CD4-positive, alpha-beta T cell (primary cell): ENCODE results near the gene APOB. TPM values are rescaled to one million over a fixed set of nuclear protein-coding genes. Genes with fewer than 3 reads are reported as not detected.

ENCODE experiments used
- ATAC-seq: fragments of 200-7000 bp; cut with Tn5 transposase; one replicate; pipeline ENCODE4 v1.10.0; 2022; ENCODE audit warnings: mild to moderate bottlenecking; ENCODE audit not compliant: poor library complexity
- CTCF ChIA-PET: fragments of 350-600 bp; sonication (Branson Sonifier 250); formaldehyde crosslinking; loops from one replicate; lab custom pipeline; 2021; ENCODE audit warnings: antibody characterized with exemption, inconsistent platforms; lab: Charles Lee
- POLR2A ChIA-PET: fragments of 350-600 bp; sonication (Branson Sonifier 250); formaldehyde crosslinking; loops from one replicate; lab custom pipeline; 2021; ENCODE audit warnings: antibody characterized with exemption, inconsistent platforms; lab: Charles Lee
- DNase-seq, 14 experiments: peaks; one replicate each; pipeline ENCODE4 v3.0.0-alpha.2; 2013 to 2020; ENCODE audit warnings: mixed read lengths in 2 of 14
- H3K27ac ChIP-seq, 2 donors: one replicate each; pipeline versions ENCODE4 v1.5.1 to v1.7.0; 2013; ENCODE audit warnings: low read length in 2 of 2, low read depth in 1 of 2, mild to moderate bottlenecking in 1 of 2
- H3K27me3 ChIP-seq, 2 experiments: 1 replicate in 1 of 2; 2 replicates in 1 of 2; pipeline versions ENCODE4 v1.6.1 to v1.7.0; 2013; ENCODE audit warnings: low read length in 2 of 2, control low read depth in 1 of 2, mild to moderate bottlenecking in 1 of 2, moderate library complexity in 1 of 2; ENCODE audit not compliant: insufficient read depth in 2 of 2, control insufficient read depth in 1 of 2
- H3K36me3 ChIP-seq: one replicate; pipeline ENCODE4 v1.6.1; 2013; ENCODE audit warnings: low read length, control low read depth; ENCODE audit not compliant: insufficient read depth
- H3K4me1 ChIP-seq: one replicate; pipeline ENCODE4 v1.6.1; 2013; ENCODE audit warnings: low read length, control low read depth; ENCODE audit not compliant: insufficient read depth
- H3K4me3 ChIP-seq: one replicate; pipeline ENCODE4 v1.5.1; 2013; ENCODE audit warnings: mild to moderate bottlenecking, low read length, moderate library complexity
- H3K9me3 ChIP-seq, 2 experiments: 1 replicate in 1 of 2; 2 replicates in 1 of 2; pipeline versions ENCODE4 v1.6.1 to v1.7.0; 2013; ENCODE audit warnings: low read length in 2 of 2, mild to moderate bottlenecking in 2 of 2, control low read depth in 1 of 2, moderate library complexity in 1 of 2; ENCODE audit not compliant: control insufficient read depth in 1 of 2, insufficient read depth in 1 of 2
- H3K27ac Mint-ChIP-seq: one replicate; pipeline ENCODE4 v1.8.0; 2020; ENCODE audit warnings: mixed read lengths
- H3K27me3 Mint-ChIP-seq: one replicate; pipeline ENCODE4 v1.8.0; 2021; ENCODE audit warnings: mixed read lengths
- H3K36me3 Mint-ChIP-seq: one replicate; pipeline ENCODE4 v1.8.0; 2021; ENCODE audit warnings: low read depth, mixed read lengths
- H3K4me1 Mint-ChIP-seq: one replicate; pipeline ENCODE4 v1.8.0; 2021; ENCODE audit warnings: low read depth, mixed read lengths
- H3K4me3 Mint-ChIP-seq: one replicate; pipeline ENCODE4 v1.8.0; 2020; ENCODE audit warnings: mild to moderate bottlenecking, mixed read lengths
- H3K9me3 Mint-ChIP-seq: one replicate; pipeline ENCODE4 v1.8.0; 2020; ENCODE audit warnings: mixed read lengths
- intact Hi-C, 2 experiments: fragments of 100-400 bp; cut with DNase I in 1 of 2; cut with micrococcal nuclease in 1 of 2; formaldehyde crosslinking; loops; one replicate each; pipeline versions ENCODE4 v1.15.1 to v1.9.0; 2023 to 2025; cut with DNase I, micrococcal nuclease
- total RNA-seq, 174 experiments: library from RNA in 2 of 174; stranded (reverse) in 2 of 174; gene quantifications; one replicate each; pipeline ENCODE4 v1.2.3 and lab custom pipeline; 2021 to 2026
- TF ChIP-seq, protein P1 (sequence below): fragments of 200-600 bp; IDR thresholded peaks from one replicate; pipeline ENCODE4 v1.8.0; 2022; ENCODE audit warnings: antibody characterized with exemption, mild to moderate bottlenecking

The APOB gene
- total RNA-seq, 2 experiments from 2014 or later = not detected

GRCh38 chr2:21028021-21028947, 15.6 kb downstream of the APOB start:
- Mint-ChIP-seq H3K4me1 (no peaks in the 10 kb centered on the region), H3K4me3 (no peak overlapping the region), H3K27ac (no peak overlapping the region), H3K9me3 (no peaks in the 10 kb centered on the region), H3K27me3 (peaks cover 16% of the 10 kb centered on the region), H3K36me3 (no peaks in the 10 kb centered on the region)
- Histone ChIP-seq H3K36me3 (no peaks in the 10 kb centered on the region), H3K4me1 (no peaks in the 10 kb centered on the region), H3K4me3 (no peak overlapping the region), H3K27me3 (peaks cover 2 to 9% of the 10 kb centered on the region in 2 experiments), H3K9me3 (no peaks in the 10 kb centered on the region), H3K27ac (no peak overlapping the region)
- DNase-seq (no peak), ATAC-seq (no peak)
- ChIA-PET CTCF (no interaction called here), POLR2A (no interaction called here)
- TF ChIP-seq, protein P1, sequence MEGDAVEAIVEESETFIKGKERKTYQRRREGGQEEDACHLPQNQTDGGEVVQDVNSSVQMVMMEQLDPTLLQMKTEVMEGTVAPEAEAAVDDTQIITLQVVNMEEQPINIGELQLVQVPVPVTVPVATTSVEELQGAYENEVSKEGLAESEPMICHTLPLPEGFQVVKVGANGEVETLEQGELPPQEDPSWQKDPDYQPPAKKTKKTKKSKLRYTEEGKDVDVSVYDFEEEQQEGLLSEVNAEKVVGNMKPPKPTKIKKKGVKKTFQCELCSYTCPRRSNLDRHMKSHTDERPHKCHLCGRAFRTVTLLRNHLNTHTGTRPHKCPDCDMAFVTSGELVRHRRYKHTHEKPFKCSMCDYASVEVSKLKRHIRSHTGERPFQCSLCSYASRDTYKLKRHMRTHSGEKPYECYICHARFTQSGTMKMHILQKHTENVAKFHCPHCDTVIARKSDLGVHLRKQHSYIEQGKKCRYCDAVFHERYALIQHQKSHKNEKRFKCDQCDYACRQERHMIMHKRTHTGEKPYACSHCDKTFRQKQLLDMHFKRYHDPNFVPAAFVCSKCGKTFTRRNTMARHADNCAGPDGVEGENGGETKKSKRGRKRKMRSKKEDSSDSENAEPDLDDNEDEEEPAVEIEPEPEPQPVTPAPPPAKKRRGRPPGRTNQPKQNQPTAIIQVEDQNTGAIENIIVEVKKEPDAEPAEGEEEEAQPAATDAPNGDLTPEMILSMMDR = no peak
- intact Hi-C loops = no loop called here

- Histone ChIP-seq H3K36me3 (no peaks in the 10 kb centered on the region), H3K4me1 (no peaks in the 10 kb centered on the region), H3K9me3 (no peaks in the 10 kb centered on the region), H3K4me3 (no peak overlapping the region), H3K27ac (no peak overlapping the region), H3K27me3 (peaks cover 2 to 9% of the 10 kb centered on the region in 2 experiments)
- intact Hi-C loops = no loop called here
- no peaks in the 10 kb centered on the region for H3K9me3 Mint-ChIP-seq
- H3K4me3 Mint-ChIP-seq = no peak overlapping the region
- POLR2A ChIA-PET = no interaction called here
- H3K4me1 Mint-ChIP-seq = no peaks in the 10 kb centered on the region
- ATAC-seq (no peak), DNase-seq (no peak)
- peaks cover 23% of the 10 kb centered on the region for H3K27me3 Mint-ChIP-seq
- no peaks in the 10 kb centered on the region for H3K36me3 Mint-ChIP-seq
- TF ChIP-seq, protein P1 = no peak
- no peak overlapping the region for H3K27ac Mint-ChIP-seq
- CTCF ChIA-PET = no interaction called here
Measured at GRCh38 chr2:21026479-21027282, 17.2 kb downstream of the APOB start.

- TF ChIP-seq, protein P1 = no peak
- Histone ChIP-seq H3K27ac (no peak overlapping the region), H3K4me3 (no peak overlapping the region), H3K9me3 (no peaks in the 10 kb centered on the region), H3K36me3 (no peaks in the 10 kb centered on the region), H3K4me1 (no peaks in the 10 kb centered on the region), H3K27me3 (peaks cover 2 to 9% of the 10 kb centered on the region in 2 experiments)
- no peaks in the 10 kb centered on the region for H3K4me1 Mint-ChIP-seq
- H3K9me3 Mint-ChIP-seq = no peaks in the 10 kb centered on the region
- POLR2A ChIA-PET = no interaction called here
- no peak overlapping the region for H3K27ac Mint-ChIP-seq
- no peak for DNase-seq
- ATAC-seq = no peak
- CTCF ChIA-PET = interaction anchor here (1.2 kb wide), 1 partner anchor 17 kb away, joined by 5 read pairs; no protein-coding TSS in a partner anchor
- H3K36me3 Mint-ChIP-seq = no peaks in the 10 kb centered on the region
- H3K27me3 Mint-ChIP-seq = peaks cover 23% of the 10 kb centered on the region
- no peak overlapping the region for H3K4me3 Mint-ChIP-seq
- intact Hi-C loops = no loop called here
Measured at GRCh38 chr2:21025690-21026478, 18.0 kb downstream of the APOB start.
